H9 (cell line): ENCODE data around the gene ATP2A2. TPM values are rescaled to one million over a fixed set of nuclear protein-coding genes. Genes with fewer than 3 reads are reported as not detected.

Experiments used
- DNase-seq: peaks from one replicate; pipeline ENCODE4 v3.0.0-alpha.2; 2017
- H2AFZ ChIP-seq: one replicate; pipeline ENCODE4 v1.6.1; 2013; ENCODE audit warnings: mild to moderate bottlenecking, low read length, control low read depth, moderate library complexity
- H2AK5ac ChIP-seq: 2 replicates; pipeline ENCODE4 v1.6.1; 2013; ENCODE audit warnings: low read length, control low read depth, mixed read lengths; ENCODE audit not compliant: insufficient read length
- H2BK120ac ChIP-seq: one replicate; pipeline ENCODE4 v1.6.1; 2013; ENCODE audit warnings: low read depth, mild to moderate bottlenecking, low read length, control low read depth, inconsistent platforms; ENCODE audit not compliant: poor library complexity, severe bottlenecking
- H2BK12ac ChIP-seq: 2 replicates; pipeline ENCODE4 v1.6.1; 2013; ENCODE audit warnings: low read length, control low read depth, mixed read lengths, low read depth; ENCODE audit not compliant: insufficient read length
- H2BK15ac ChIP-seq: 2 replicates; pipeline ENCODE4 v1.6.1; 2013; ENCODE audit warnings: low read depth, low read length, control low read depth
- H2BK20ac ChIP-seq: one replicate; pipeline ENCODE4 v1.6.1; 2013; ENCODE audit warnings: low read depth, mild to moderate bottlenecking, low read length, control low read depth, inconsistent platforms; ENCODE audit not compliant: poor library complexity, severe bottlenecking
- H2BK5ac ChIP-seq: 2 replicates; pipeline ENCODE4 v1.6.1; 2013; ENCODE audit warnings: low read length, control low read depth, mixed read lengths; ENCODE audit not compliant: insufficient read length
- H3K14ac ChIP-seq: 2 replicates; pipeline ENCODE4 v1.6.1; 2013; ENCODE audit warnings: low read length, control low read depth; ENCODE audit not compliant: insufficient read depth
- H3K18ac ChIP-seq: 2 replicates; pipeline ENCODE4 v1.6.1; 2013; ENCODE audit warnings: low read depth, mild to moderate bottlenecking, mixed read lengths, low read length, control low read depth; ENCODE audit not compliant: insufficient read length
- H3K23ac ChIP-seq: 2 replicates; pipeline ENCODE4 v1.6.1; 2013; ENCODE audit warnings: low read length, control low read depth, mixed read lengths, low read depth; ENCODE audit not compliant: insufficient read length
- H3K23me2 ChIP-seq: 2 replicates; pipeline ENCODE4 v1.6.1; 2013; ENCODE audit warnings: low read depth, mild to moderate bottlenecking, mixed read lengths, low read length, control low read depth; ENCODE audit not compliant: insufficient read length, poor library complexity, severe bottlenecking
- H3K27ac ChIP-seq: 2 replicates; pipeline ENCODE4 v1.5.1; 2013; ENCODE audit warnings: low read length, control low read depth, mixed read lengths, low read depth; ENCODE audit not compliant: insufficient read length
- H3K27me3 ChIP-seq: 2 replicates; pipeline ENCODE4 v1.6.1; 2013; ENCODE audit warnings: low read length, control low read depth, inconsistent platforms; ENCODE audit not compliant: insufficient read depth
- H3K4ac ChIP-seq: 2 replicates; pipeline ENCODE4 v1.6.1; 2013; ENCODE audit warnings: low read depth, mild to moderate bottlenecking, control low read depth, inconsistent platforms, low read length, moderate library complexity
- H3K4me1 ChIP-seq: 2 replicates; pipeline ENCODE4 v1.6.1; 2013; ENCODE audit warnings: low read length, control low read depth, inconsistent platforms; ENCODE audit not compliant: insufficient read depth
- H3K4me2 ChIP-seq: 2 replicates; pipeline ENCODE4 v1.6.1; 2013; ENCODE audit warnings: low read length, control low read depth, mixed read lengths; ENCODE audit not compliant: insufficient read length, insufficient read depth
- H3K56ac ChIP-seq: 2 replicates; pipeline ENCODE4 v1.6.1; 2013; ENCODE audit warnings: low read depth, mild to moderate bottlenecking, mixed read lengths, low read length, control low read depth; ENCODE audit not compliant: insufficient read length
- H3K79me1 ChIP-seq: 2 replicates; pipeline ENCODE4 v1.6.1; 2013; ENCODE audit warnings: low read depth, mild to moderate bottlenecking, moderate library complexity, low read length, control low read depth, inconsistent platforms; ENCODE audit not compliant: insufficient read depth, poor library complexity, severe bottlenecking
- H3K79me2 ChIP-seq: 2 replicates; pipeline ENCODE4 v1.6.1; 2013; ENCODE audit warnings: low read length, control low read depth, inconsistent platforms; ENCODE audit not compliant: insufficient read depth
- H3K9ac ChIP-seq: 2 replicates; pipeline ENCODE4 v1.6.1; 2013; ENCODE audit warnings: low read length, control low read depth, mixed read lengths; ENCODE audit not compliant: insufficient read length; ENCODE audit errors: extremely low read depth
- H3K9me3 ChIP-seq: one replicate; pipeline ENCODE4 v1.6.1; 2013; ENCODE audit warnings: low read depth, low read length, inconsistent platforms; ENCODE audit not compliant: control insufficient read depth
- H3T11ph ChIP-seq: one replicate; pipeline ENCODE4 v1.6.1; 2013; ENCODE audit warnings: mild to moderate bottlenecking, low read length, control low read depth, inconsistent platforms
- H4K20me1 ChIP-seq: one replicate; pipeline ENCODE4 v1.6.1; 2013; ENCODE audit not compliant: control insufficient read depth, insufficient read length, insufficient read depth
- H4K5ac ChIP-seq: 2 replicates; pipeline ENCODE4 v1.6.1; 2013; ENCODE audit warnings: low read depth, mild to moderate bottlenecking, mixed read lengths, low read length, control low read depth; ENCODE audit not compliant: insufficient read length
- H4K8ac ChIP-seq: replicated peaks from 2 replicates; pipeline ENCODE4 v1.6.1; 2013; ENCODE audit warnings: low read length, control low read depth, mixed read lengths, low read depth; ENCODE audit not compliant: insufficient read length
- H4K91ac ChIP-seq: 2 replicates; pipeline ENCODE4 v1.6.1; 2013; ENCODE audit warnings: low read depth, mild to moderate bottlenecking, moderate library complexity, mixed read lengths, low read length, control low read depth; ENCODE audit not compliant: insufficient read length
- H3K27ac Mint-ChIP-seq, 3 experiments: 2 replicates in 2 of 3; 3 replicates in 1 of 3; pipeline ENCODE4 v1.8.0; 2020 to 2021; ENCODE audit warnings: mixed read lengths in 3 of 3, mild to moderate bottlenecking in 1 of 3, moderate library complexity in 1 of 3
- H3K27me3 Mint-ChIP-seq: 2 replicates; pipeline ENCODE4 v1.8.0; 2021; ENCODE audit warnings: low read depth, mild to moderate bottlenecking, moderate library complexity, mixed read lengths
- H3K36me3 Mint-ChIP-seq, 3 experiments: 2 replicates in 2 of 3; 3 replicates in 1 of 3; pipeline ENCODE4 v1.8.0; 2020 to 2021; ENCODE audit warnings: low read depth in 3 of 3, mixed read lengths in 3 of 3; ENCODE audit not compliant: insufficient read depth in 1 of 3
- H3K4me1 Mint-ChIP-seq, 2 experiments: 2 replicates each; pipeline ENCODE4 v1.8.0; 2020; ENCODE audit warnings: mixed read lengths in 2 of 2
- H3K4me3 Mint-ChIP-seq, 2 experiments: 2 replicates in 1 of 2; 3 replicates in 1 of 2; pipeline ENCODE4 v1.8.0; 2020 to 2021; ENCODE audit warnings: mild to moderate bottlenecking in 2 of 2, mixed read lengths in 2 of 2, moderate library complexity in 1 of 2
- H3K9me3 Mint-ChIP-seq, 2 experiments: 2 replicates in 1 of 2; 3 replicates in 1 of 2; pipeline ENCODE4 v1.8.0; 2020; ENCODE audit warnings: mild to moderate bottlenecking in 2 of 2, mixed read lengths in 2 of 2, moderate library complexity in 1 of 2
- CTCF ChIP-seq: fragments of 200-600 bp; sonication (generic); conservative IDR thresholded peaks from 3 replicates; pipeline ENCODE4 v1.8.0; 2021; ENCODE audit warnings: antibody characterized with exemption, mild to moderate bottlenecking
- whole genome bisulfite sequencing: extraction: QIAGEN DNeasy Blood & Tissue Kit; methylation state at CpG from one replicate; pipeline ENCODE4 v1.1.7; 2013; ENCODE audit warnings: missing lambda C conversion rate, low lambda C conversion rate, mixed read lengths; ENCODE audit not compliant: insufficient read length; ENCODE audit errors: extremely low coverage; 5-methylcytosine and 5-hydroxymethylcytosine counted together
- total RNA-seq: library from RNA; stranded (reverse); gene quantifications from 2 replicates; pipeline ENCODE4 v1.2.1, GENCODE V29; 2021

The ATP2A2 gene
- total RNA-seq, 1 experiment from 2014 or later, result 257 TPM

GRCh38 chr12:110269622-110270124, 11.4 kb upstream of the ATP2A2 start:
- TF ChIP-seq CTCF, result no peak
- Histone ChIP-seq H2BK20ac (no peak overlapping the region), H3K23ac (no peak overlapping the region), H2BK15ac (no peak overlapping the region), H2BK120ac (no peak overlapping the region), H4K5ac (no peak overlapping the region), H4K20me1 (no peaks in the 10 kb centered on the region), H3K4me2 (peak overlapping the region; percentile 1), H3K27me3 (no peaks in the 10 kb centered on the region), H3K79me1 (no peaks in the 10 kb centered on the region), H3K14ac (no peak overlapping the region), H3K23me2 (no peaks in the 10 kb centered on the region), H3K27ac (no peak overlapping the region), H2AFZ (no peak overlapping the region), H4K91ac (no peak overlapping the region), H3K18ac (no peak overlapping the region), H3K56ac (no peak overlapping the region), H3K79me2 (no peaks in the 10 kb centered on the region), H3K9me3 (no peaks in the 10 kb centered on the region), H3K4ac (no peak overlapping the region), H2AK5ac (no peak overlapping the region), H3T11ph (no peak overlapping the region), H2BK12ac (no peak overlapping the region), H3K9ac (no peak overlapping the region), H2BK5ac (no peak overlapping the region), H3K4me1 (peaks cover 9% of the 10 kb centered on the region; the same call in 1 of the 2 replicates), H4K8ac (no peak overlapping the region)
- Mint-ChIP-seq H3K4me1 (peaks cover 46 to 52% of the 10 kb centered on the region in 2 experiments), H3K27ac (peak overlapping the region in 2 of 3 experiments; percentile 31 to 91; a peak in 5 of 7 replicates), H3K36me3 (no peaks in the 10 kb centered on the region), H3K4me3 (peak overlapping the region in 1 of 2 experiments; percentile 61; a peak in 3 of 5 replicates), H3K27me3 (no peaks in the 10 kb centered on the region), H3K9me3 (no peaks in the 10 kb centered on the region)
- no CpG with 5 or more reads among the region's 8 CpGs for WGBS
- peak; percentile 68 for DNase-seq
